ENCODE data around the gene PEX14.

Gene PEX14

GRCh38 chr1:10467078-10467477, 7.7 kb upstream of the PEX14 start:
- H3K9me2 ChIP-seq (replicated peaks; ENCODE audit: insufficient read depth, low read length) = no peaks in the 10 kb centered on the region
- H3K9ac ChIP-seq (ENCODE audit: low read length) = no peak overlapping the region
- peaks cover 16% of the 10 kb centered on the region for H3K79me2 ChIP-seq (ENCODE audit: insufficient read depth, low read length)
- H3K36me3 ChIP-seq (ENCODE audit: low read length) = peaks cover 4% of the 10 kb centered on the region; the same call in 1 of the 2 replicates
- H3K4me2 ChIP-seq (ENCODE audit: low read depth, low read length, poor library complexity, severe bottlenecking) = no peak overlapping the region
- H3F3A ChIP-seq (ENCODE audit: insufficient read depth) = no peaks in the 10 kb centered on the region
- no peak overlapping the region for H2AFZ ChIP-seq (ENCODE audit: low read depth, low read length, severe bottlenecking)
- H3K9me3 ChIP-seq (ENCODE audit: insufficient read depth, low read length) = no peaks in the 10 kb centered on the region
- H3K4me3 ChIP-seq (ENCODE audit: insufficient read depth, low read length, poor library complexity, severe bottlenecking) = no peak overlapping the region
- no peak overlapping the region for H3K27ac ChIP-seq (ENCODE audit: low read depth, low read length)
- no peak for TF ChIP-seq EZH2phosphoT487 (conservative IDR thresholded peaks at IDR 0.05; ENCODE audit: low read length)
- no peak for TF ChIP-seq CTCF (IDR thresholded peaks at IDR 0.05; ENCODE audit: insufficient read depth, low read length, poor library complexity, severe bottlenecking)
- H3K27me3 ChIP-seq (ENCODE audit: low read length) = no peaks in the 10 kb centered on the region
- H4K20me1 ChIP-seq (ENCODE audit: low read depth, low read length) = no peaks in the 10 kb centered on the region

GRCh38 chr1:10470043-10470442, 4.7 kb upstream of the PEX14 start:
- Histone ChIP-seq H4K20me1 (ENCODE audit: low read depth, low read length) (no peaks in the 10 kb centered on the region), H3K9me2 (replicated peaks; ENCODE audit: insufficient read depth, low read length) (no peaks in the 10 kb centered on the region), H3K9me3 (ENCODE audit: insufficient read depth, low read length) (no peaks in the 10 kb centered on the region), H3K4me3 (ENCODE audit: insufficient read depth, low read length, poor library complexity, severe bottlenecking) (no peak overlapping the region), H3K4me2 (ENCODE audit: low read depth, low read length, poor library complexity, severe bottlenecking) (no peak overlapping the region), H3K27ac (ENCODE audit: low read depth, low read length) (no peak overlapping the region), H3K79me2 (ENCODE audit: insufficient read depth, low read length) (peaks cover 22% of the 10 kb centered on the region), H3F3A (ENCODE audit: insufficient read depth) (peaks cover 18% of the 10 kb centered on the region), H2AFZ (ENCODE audit: low read depth, low read length, severe bottlenecking) (no peak overlapping the region), H3K27me3 (ENCODE audit: low read length) (no peaks in the 10 kb centered on the region), H3K9ac (ENCODE audit: low read length) (no peak overlapping the region), H3K36me3 (ENCODE audit: low read length) (peaks cover 4% of the 10 kb centered on the region; the same call in 1 of the 2 replicates)
- no peak for TF ChIP-seq CTCF (IDR thresholded peaks at IDR 0.05; ENCODE audit: insufficient read depth, low read length, poor library complexity, severe bottlenecking)
- TF ChIP-seq EZH2phosphoT487 (conservative IDR thresholded peaks at IDR 0.05; ENCODE audit: low read length) = no peak

- H3K9ac ChIP-seq (ENCODE audit: low read length) = peak overlapping the region; percentile 73
- no peaks in the 10 kb centered on the region for H3K27me3 ChIP-seq (ENCODE audit: low read length)
- peak overlapping the region; percentile 62 for H2AFZ ChIP-seq (ENCODE audit: low read depth, low read length, severe bottlenecking)
- H3F3A ChIP-seq (ENCODE audit: insufficient read depth) = peaks cover 18% of the 10 kb centered on the region
- H3K9me2 ChIP-seq (replicated peaks; ENCODE audit: insufficient read depth, low read length) = no peaks in the 10 kb centered on the region
- H3K36me3 ChIP-seq (ENCODE audit: low read length) = peaks cover 4% of the 10 kb centered on the region; the same call in 1 of the 2 replicates
- H3K27ac ChIP-seq (ENCODE audit: low read depth, low read length) = peak overlapping the region; percentile 96
- H3K9me3 ChIP-seq (ENCODE audit: insufficient read depth, low read length) = no peaks in the 10 kb centered on the region
- no peaks in the 10 kb centered on the region for H4K20me1 ChIP-seq (ENCODE audit: low read depth, low read length)
- peaks cover 37% of the 10 kb centered on the region for H3K79me2 ChIP-seq (ENCODE audit: insufficient read depth, low read length)
- H3K4me3 ChIP-seq (ENCODE audit: insufficient read depth, low read length, poor library complexity, severe bottlenecking) = peak overlapping the region; percentile 75
- peak overlapping the region; percentile 80 for H3K4me2 ChIP-seq (ENCODE audit: low read depth, low read length, poor library complexity, severe bottlenecking)
- TF ChIP-seq EZH2phosphoT487 (conservative IDR thresholded peaks at IDR 0.05; ENCODE audit: low read length) = no peak
- no peak for TF ChIP-seq CTCF (IDR thresholded peaks at IDR 0.05; ENCODE audit: insufficient read depth, low read length, poor library complexity, severe bottlenecking)
Measured at GRCh38 chr1:10471411-10472219, 3.1 kb upstream of the PEX14 start.
